IPS-11a (cell line): ENCODE measurements around the gene NTF3.

Experiments
- H3K4me3 ChIP-seq: one replicate; pipeline ENCODE4 v1.5.1; 2013; ENCODE audit warnings: low read depth, low read length, control low read depth

NTF3 gene

DNA sequence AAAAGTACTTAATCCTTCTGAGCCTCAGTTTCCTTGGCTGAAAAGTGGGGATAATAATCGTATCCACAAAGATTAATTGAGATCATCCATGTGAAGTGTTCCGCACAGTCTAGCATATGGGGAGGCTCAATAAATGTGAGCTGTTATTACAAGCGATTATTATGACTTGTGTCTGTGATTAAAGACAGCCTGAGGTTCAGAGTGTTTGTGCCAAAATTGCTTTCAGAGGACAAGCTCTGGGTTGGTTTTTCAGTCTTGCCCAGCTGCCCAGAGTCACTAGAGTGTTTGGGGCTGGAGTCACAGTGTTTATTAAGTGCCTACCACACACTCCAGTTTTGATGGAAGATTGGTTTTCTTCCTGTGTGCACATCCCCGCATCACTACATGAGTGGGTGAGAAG is 53.5 kb downstream of the NTF3 start:
- no peak overlapping the region for H3K4me3 ChIP-seq

DNA sequence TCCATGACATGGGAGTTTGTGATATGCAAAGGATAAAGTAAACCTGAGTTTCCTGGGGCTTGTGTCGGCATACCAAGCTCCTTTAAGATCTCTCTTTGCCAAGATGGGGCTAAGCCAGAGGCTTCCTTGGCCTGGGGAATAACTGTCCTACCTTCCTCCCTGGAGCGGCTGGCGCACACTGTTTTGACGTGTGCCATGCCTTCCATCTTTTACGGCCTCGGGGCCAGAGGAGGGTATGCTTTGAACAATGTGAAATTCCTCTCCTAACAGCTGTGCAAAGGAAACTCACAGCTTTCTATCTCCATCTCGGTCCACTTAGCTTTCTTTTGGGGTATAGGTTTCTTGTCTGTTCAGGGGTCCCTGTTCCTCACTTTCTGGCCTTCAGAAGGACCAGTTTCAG is 55.2 kb downstream of the NTF3 start:
- no peak overlapping the region for H3K4me3 ChIP-seq

DNA sequence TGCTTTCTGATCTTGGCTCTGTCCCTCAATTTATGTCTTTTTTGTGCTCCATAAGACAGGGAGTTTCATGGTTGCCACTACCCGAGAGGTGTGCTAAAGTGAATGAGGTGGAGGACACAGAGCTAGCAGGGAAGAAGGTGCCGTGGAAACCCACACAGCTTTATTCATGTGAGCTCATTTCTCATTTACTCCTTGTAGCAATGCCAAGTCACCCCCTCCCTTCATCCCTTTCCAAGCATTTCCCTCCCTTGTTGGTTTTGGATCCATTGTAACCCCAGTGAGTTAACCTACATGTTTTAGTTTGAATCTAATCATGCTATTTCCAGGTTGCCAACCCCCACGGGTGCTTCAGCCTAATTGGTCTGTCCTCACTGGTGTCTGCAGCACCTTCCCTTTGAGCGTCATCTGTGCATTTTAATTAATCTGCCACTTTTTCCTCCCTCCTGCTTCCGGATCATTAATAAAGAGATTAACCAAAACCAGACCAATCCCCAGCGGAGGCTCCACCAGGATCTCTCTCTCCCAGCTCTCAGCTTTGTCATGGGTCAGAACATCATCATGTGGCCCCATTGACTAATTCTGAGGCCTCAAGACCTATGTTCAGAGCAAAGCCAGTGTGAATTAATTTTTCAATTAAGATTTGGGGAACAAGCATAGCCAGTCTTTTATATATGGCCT is 56.2 kb downstream of the NTF3 start:
- no peak overlapping the region for H3K4me3 ChIP-seq

DNA sequence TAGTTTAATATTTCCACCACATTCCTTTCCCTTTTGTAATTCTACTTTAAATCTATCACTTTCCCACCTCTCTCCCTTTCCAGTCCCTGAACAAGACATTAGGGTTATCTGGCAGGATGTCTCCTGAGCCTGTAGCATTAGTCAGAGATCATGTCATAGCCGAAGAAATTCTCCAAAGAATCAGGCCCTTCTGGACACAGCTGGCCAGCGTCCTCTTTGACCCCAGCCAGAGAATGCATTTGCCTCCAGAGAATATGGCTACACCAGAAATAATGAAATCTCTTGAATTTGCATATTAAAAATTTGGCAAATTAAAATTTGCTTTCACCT is 56.7 kb downstream of the NTF3 start:
- no peak overlapping the region for H3K4me3 ChIP-seq

DNA sequence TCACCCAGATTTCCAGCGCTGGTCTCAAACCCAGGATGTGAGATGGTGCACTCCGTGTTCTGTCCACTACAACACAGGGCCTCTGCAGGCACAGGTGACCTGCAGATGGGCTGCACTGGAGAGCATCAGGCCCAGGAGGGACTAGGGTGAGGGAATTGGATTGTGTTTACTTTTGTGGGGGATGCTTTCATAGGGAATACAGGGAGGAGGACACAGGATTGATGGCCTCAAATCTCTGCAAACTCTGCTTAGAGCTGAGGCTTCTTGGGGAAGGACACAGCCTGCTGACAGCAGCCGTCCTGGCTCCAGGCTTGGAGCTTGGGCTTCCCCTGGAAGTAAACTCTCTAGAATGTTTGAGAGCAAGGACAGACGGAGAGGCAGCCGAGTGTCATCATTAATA is 57.1 kb downstream of the NTF3 start:
- no peak overlapping the region for H3K4me3 ChIP-seq

- no peak overlapping the region for H3K4me3 ChIP-seq
These were observed 58.0 kb downstream of the NTF3 start for GRCh38 chr12:5489760-5490406.

DNA sequence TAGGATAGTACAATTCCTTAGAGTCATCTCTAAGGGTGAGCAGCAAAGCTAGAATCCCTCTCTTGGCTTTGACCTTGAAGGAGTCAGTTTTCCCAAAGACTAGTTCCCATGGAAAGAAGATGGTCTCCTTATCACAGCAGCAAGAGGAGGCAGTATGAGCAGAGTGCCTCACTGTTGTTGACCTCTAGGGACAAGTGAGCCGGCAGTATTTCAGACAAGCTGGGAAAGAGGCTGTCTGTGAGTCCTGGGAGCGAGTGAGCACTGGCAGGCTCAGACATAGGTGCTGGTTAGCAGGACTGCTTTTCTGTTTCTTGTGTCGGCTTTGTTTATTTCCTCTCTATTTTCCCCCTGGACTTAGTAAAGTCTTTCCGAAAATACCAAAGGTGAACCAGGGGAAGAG is 60.7 kb downstream of the NTF3 start:
- H3K4me3 ChIP-seq, result no peak overlapping the region

DNA sequence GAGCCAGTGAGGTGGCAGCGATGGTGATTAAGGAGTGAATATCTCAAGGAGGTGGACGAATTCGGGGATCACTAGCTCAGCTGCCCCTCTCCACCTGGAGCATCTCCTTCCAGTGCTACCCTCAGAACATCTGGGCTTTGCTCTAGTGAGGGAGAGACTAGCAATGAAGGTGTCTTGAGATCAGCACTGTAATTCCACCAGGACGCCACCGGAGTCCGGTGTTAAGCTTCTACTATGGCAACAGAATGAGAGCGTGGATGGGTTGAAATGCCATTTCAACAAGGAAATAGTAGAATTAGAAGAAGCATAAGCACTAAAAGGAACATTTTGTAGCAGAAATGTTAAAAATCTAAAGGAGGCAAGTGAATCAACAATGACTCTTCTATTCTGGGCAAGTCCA is 61.1 kb downstream of the NTF3 start:
- H3K4me3 ChIP-seq, result no peak overlapping the region

DNA sequence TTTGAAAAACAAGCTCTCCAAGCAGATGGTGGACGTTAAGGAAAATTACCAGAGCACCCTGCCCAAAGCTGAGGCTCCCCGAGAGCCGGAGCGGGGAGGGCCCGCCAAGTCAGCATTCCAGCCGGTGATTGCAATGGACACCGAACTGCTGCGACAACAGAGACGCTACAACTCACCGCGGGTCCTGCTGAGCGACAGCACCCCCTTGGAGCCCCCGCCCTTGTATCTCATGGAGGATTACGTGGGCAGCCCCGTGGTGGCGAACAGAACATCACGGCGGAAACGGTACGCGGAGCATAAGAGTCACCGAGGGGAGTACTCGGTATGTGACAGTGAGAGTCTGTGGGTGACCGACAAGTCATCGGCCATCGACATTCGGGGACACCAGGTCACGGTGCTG is 62.4 kb downstream of the NTF3 start:
- no peak overlapping the region for H3K4me3 ChIP-seq

- H3K4me3 ChIP-seq, result no peak overlapping the region
These were observed 65.6 kb downstream of the NTF3 start for GRCh38 chr12:5497329-5498053.

DNA sequence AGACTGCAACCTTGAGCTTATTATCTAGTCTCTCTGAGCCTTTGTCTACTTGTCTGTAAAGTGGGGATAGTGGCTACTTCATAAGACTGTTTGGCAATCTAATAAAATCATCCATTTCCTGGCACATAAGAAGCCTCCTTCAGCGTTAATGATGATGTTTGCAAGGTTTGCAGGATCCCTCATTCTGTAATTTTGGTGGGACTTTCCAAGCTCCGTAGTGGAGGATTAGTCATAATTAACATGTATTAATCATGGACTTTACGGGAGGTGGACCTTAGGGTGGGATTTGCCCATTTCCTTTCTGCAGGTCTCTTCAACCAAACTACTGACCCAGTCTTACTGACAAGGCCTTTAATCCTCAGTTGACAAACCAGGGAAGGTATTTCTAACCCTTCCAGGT is 66.2 kb downstream of the NTF3 start:
- no peak overlapping the region for H3K4me3 ChIP-seq

DNA sequence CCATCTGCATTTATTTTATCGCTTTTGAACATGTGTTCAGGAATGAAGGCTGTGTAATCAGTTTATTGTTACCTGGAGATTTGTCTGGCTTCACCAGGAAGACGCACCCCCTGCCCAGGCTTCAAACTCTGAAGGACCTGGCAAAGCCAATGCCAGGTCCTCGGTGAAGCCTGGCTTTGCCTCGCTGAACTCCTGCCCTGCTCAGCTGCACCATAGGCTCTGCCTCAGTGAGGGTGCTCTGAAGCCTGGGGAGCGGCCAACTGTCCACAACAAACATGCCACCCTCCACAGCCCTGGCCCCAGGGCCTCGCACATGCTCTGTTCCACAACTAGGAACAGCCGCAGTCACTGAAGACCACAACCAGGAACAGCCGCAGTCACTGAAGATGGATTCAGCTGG is 66.9 kb downstream of the NTF3 start:
- no peak overlapping the region for H3K4me3 ChIP-seq

DNA sequence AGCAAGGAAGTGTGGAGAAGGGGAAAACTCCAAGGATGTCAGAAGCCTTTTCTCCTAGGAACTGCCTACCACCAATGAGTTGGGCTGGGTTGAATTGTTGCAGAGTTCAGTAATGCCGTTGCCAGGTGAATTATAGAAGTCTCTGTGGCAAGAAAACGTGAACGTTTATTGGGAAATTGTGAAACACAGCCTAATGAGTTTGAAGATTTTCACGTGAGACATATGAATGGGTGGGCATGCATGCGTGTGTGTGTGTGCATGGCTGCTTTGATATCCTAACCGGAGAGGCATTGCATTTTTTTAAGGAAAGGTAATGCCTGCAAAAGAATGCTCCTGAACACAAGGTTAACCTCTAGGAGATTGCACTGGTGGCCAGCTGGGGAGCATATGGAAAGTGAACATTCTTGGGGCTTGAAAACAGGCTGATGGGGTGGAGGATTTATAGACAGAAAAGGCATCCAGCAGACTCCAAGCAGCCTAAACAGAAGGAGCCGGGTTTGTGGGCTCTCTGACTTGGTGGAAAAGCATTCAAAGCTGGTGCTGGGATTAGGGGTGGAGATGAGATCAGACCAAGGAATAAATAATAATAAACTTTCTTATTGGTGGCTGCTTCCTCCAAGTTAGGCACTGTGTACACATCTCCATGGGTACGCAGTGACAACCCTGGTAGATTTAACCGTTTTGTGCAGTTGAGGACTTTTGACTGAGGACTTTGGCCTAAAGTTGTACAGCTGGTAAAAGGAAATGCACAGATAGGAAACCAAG is 67.8 kb downstream of the NTF3 start:
- H3K4me3 ChIP-seq, result no peak overlapping the region

DNA sequence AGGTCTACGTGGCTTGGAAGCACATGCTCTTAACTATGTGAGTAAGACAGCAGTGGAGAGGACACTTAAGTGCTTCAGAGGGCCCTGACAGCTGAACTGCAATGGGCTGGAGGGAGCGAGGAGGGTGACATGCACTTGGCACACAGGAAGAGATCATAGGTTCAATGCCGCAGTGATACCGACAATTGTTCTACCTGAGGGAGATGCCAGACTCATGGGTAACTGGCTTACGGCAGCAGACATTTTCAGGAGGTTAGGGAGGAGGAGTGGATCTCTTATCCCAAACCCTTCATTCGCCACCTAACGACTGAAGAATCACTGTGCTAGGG is 68.4 kb downstream of the NTF3 start:
- H3K4me3 ChIP-seq, result no peak overlapping the region

DNA sequence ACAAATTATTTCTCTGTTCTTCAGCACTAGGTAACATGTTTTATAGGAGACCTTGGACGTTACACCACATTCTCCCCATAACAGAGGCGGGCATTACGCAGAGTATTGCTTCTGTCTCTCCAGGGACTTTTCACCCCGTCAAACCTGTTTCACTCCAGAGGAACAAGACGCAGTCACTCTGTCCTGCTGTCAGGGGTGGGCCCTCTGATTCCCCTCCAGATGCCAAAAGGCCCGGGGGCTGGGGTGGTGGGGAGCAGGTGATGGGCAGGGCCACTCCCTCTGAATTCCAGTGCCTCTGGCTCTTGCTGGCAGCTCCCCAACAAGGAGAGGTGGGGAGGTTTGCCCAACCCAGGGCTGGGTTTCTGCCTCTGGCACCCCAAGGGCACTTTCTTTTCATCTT is 71.9 kb downstream of the NTF3 start:
- no peak overlapping the region for H3K4me3 ChIP-seq

DNA sequence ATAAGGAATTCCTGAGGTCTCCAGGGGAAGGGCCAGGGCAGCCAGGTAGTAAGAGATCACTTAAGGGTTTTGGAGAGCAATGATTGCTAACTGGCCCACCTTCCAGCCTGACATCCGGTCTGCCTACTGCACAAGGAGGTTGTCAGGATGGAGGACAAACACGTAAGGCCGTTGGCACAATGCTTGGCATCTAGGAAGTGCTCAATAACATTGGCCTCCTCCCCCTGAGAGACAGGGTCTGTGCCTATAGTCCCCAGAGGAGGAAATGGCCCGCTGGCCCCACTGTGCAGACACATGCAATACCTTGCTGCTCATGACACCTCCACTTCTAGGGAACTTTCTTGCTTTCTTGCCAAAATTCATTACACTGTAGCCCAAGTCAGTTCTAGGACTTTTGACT is 73.2 kb downstream of the NTF3 start:
- H3K4me3 ChIP-seq, result no peak overlapping the region

DNA sequence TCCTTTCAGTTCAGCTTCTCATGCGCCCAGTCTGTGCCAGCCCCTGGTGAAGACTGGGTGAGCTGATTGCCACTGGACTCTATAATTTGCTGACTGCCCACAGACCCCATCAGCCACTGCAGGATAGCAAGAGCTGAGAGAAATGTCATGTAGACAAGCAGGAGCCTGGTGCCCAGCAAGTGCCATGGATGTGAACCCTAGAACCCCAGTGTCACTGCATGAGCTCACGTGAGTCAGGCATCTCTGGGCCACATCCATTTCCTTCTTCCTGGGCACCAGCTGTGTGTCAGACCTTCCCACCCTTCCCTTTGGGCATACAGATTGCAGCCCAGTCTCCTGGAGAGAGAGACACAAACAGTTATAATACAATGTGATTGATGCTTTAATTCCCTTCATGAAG is 73.8 kb downstream of the NTF3 start:
- H3K4me3 ChIP-seq, result no peak overlapping the region

- no peak overlapping the region for H3K4me3 ChIP-seq
These were observed 74.4 kb downstream of the NTF3 start for GRCh38 chr12:5506295-5506694.

DNA sequence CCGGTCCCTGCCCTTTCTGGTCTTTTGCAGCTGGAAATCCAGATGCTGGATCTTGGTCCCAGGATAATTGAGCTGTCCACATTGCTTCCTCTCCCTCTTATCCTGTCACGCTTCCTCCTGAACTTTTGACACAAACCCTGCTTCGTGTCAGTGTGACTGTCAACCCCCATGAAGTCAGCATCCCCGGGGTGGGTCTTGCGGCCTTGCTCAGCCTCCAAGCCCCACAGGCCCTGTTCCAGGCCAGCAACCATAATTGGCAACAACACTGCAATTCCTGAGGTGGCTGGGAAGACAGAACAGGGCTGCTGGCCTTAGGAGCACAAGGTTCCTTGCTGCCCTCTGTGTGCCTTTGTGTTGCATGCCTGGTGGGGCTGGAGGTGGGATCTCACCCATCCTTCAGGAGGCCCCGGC is 74.9 kb downstream of the NTF3 start:
- no peak overlapping the region for H3K4me3 ChIP-seq

DNA sequence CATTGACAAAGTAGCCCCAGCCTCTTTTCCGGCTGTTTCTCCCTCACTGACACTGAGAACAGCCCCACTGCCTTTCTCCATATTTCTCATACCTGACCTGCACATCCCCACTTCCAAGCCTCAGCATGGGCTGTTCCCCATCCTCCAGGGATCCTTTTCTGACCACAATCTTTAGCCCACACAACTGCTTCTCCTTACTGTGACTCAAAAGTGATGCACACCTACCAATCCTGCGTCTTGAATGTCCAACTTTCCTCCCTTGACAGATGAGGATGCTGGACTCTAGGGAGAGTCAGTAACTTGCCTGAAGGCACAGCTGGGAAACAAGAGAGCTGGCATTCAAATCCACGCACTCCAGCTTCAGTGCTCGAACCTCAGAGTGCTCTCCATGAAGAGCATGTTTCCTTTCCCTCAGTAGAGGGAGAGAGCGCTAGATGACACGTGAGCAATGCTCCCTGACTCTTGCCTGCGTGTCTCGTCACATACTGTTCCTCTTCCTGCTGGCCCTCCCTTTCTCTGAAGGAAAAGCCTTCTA is 75.6 kb downstream of the NTF3 start:
- no peak overlapping the region for H3K4me3 ChIP-seq

GRCh38 chr12:5507944-5508343 is 76.0 kb downstream of the NTF3 start:
- no peak overlapping the region for H3K4me3 ChIP-seq

GRCh38 chr12:5509102-5509501 is 77.2 kb downstream of the NTF3 start:
- no peak overlapping the region for H3K4me3 ChIP-seq
